T-helper 1 cell treated with Interleukin-12 subunit alpha and Interleukin-12 subunit beta and Interleukin-4 antibody, amounts not matched to agents 30 μg/mL and 1 μg/mL, for 36 hours (primary cell): ENCODE measurements around the gene TRPV4.

ENCODE experiments used
- H3K27ac Mint-ChIP-seq: one replicate; pipeline ENCODE4 v1.8.0; 2021; ENCODE audit warnings: mild to moderate bottlenecking, mixed read lengths
- H3K27me3 Mint-ChIP-seq: one replicate; pipeline ENCODE4 v1.8.0; 2021; ENCODE audit warnings: low read depth, mixed read lengths
- H3K36me3 Mint-ChIP-seq: one replicate; pipeline ENCODE4 v1.8.0; 2021; ENCODE audit warnings: low read depth, mixed read lengths
- H3K4me1 Mint-ChIP-seq: one replicate; pipeline ENCODE4 v1.8.0; 2021; ENCODE audit warnings: low read depth, mixed read lengths
- H3K4me3 Mint-ChIP-seq: one replicate; pipeline ENCODE4 v1.8.0; 2021; ENCODE audit warnings: mild to moderate bottlenecking, moderate library complexity, mixed read lengths
- H3K9me3 Mint-ChIP-seq: one replicate; pipeline ENCODE4 v1.8.0; 2021; ENCODE audit warnings: mixed read lengths

Gene TRPV4

GRCh38 chr12:109842021-109842420 is 8.8 kb upstream of the TRPV4 start:
- no peaks in the 10 kb centered on the region for H3K36me3 Mint-ChIP-seq
- peaks cover 3% of the 10 kb centered on the region for H3K4me1 Mint-ChIP-seq
- H3K27ac Mint-ChIP-seq, result no peak overlapping the region
- H3K4me3 Mint-ChIP-seq, result no peak overlapping the region
- H3K27me3 Mint-ChIP-seq, result peaks cover 7% of the 10 kb centered on the region
- H3K9me3 Mint-ChIP-seq, result no peaks in the 10 kb centered on the region

- H3K4me1 Mint-ChIP-seq, result peaks cover 3% of the 10 kb centered on the region
- H3K27me3 Mint-ChIP-seq, result peaks cover 8% of the 10 kb centered on the region
- H3K4me3 Mint-ChIP-seq, result no peak overlapping the region
- no peaks in the 10 kb centered on the region for H3K36me3 Mint-ChIP-seq
- H3K9me3 Mint-ChIP-seq, result no peaks in the 10 kb centered on the region
- H3K27ac Mint-ChIP-seq, result no peak overlapping the region
Measured at GRCh38 chr12:109841356-109841755, 8.2 kb upstream of the TRPV4 start.

GRCh38 chr12:109840305-109841074 is 7.3 kb upstream of the TRPV4 start:
- Mint-ChIP-seq H3K4me1 (no peaks in the 10 kb centered on the region), H3K27me3 (peaks cover 8% of the 10 kb centered on the region), H3K9me3 (no peaks in the 10 kb centered on the region), H3K27ac (no peak overlapping the region), H3K4me3 (no peak overlapping the region), H3K36me3 (no peaks in the 10 kb centered on the region)

GRCh38 chr12:109839444-109839843 is 6.2 kb upstream of the TRPV4 start:
- Mint-ChIP-seq H3K27ac (no peak overlapping the region), H3K4me3 (no peak overlapping the region), H3K4me1 (no peaks in the 10 kb centered on the region), H3K9me3 (no peaks in the 10 kb centered on the region), H3K27me3 (peaks cover 16% of the 10 kb centered on the region), H3K36me3 (no peaks in the 10 kb centered on the region)

GRCh38 chr12:109836916-109837315 is 3.7 kb upstream of the TRPV4 start:
- H3K4me1 Mint-ChIP-seq, result no peaks in the 10 kb centered on the region
- peaks cover 31% of the 10 kb centered on the region for H3K27me3 Mint-ChIP-seq
- no peak overlapping the region for H3K27ac Mint-ChIP-seq
- H3K9me3 Mint-ChIP-seq, result no peaks in the 10 kb centered on the region
- H3K4me3 Mint-ChIP-seq, result no peak overlapping the region
- no peaks in the 10 kb centered on the region for H3K36me3 Mint-ChIP-seq

- no peaks in the 10 kb centered on the region for H3K4me1 Mint-ChIP-seq
- H3K9me3 Mint-ChIP-seq, result no peaks in the 10 kb centered on the region
- H3K27me3 Mint-ChIP-seq, result peaks cover 41% of the 10 kb centered on the region
- H3K27ac Mint-ChIP-seq, result no peak overlapping the region
- H3K36me3 Mint-ChIP-seq, result no peaks in the 10 kb centered on the region
- H3K4me3 Mint-ChIP-seq, result no peak overlapping the region
Measured at GRCh38 chr12:109835827-109836226, 2.6 kb upstream of the TRPV4 start.

GRCh38 chr12:109832541-109833306 is 474 bp downstream of the TRPV4 start:
- Mint-ChIP-seq H3K4me1 (no peaks in the 10 kb centered on the region), H3K27me3 (peaks cover 39% of the 10 kb centered on the region), H3K4me3 (no peak overlapping the region), H3K9me3 (no peaks in the 10 kb centered on the region), H3K36me3 (no peaks in the 10 kb centered on the region), H3K27ac (no peak overlapping the region)

GRCh38 chr12:109831929-109832328 is 1.3 kb downstream of the TRPV4 start:
- Mint-ChIP-seq H3K27me3 (peaks cover 38% of the 10 kb centered on the region), H3K36me3 (no peaks in the 10 kb centered on the region), H3K27ac (no peak overlapping the region), H3K9me3 (no peaks in the 10 kb centered on the region), H3K4me1 (no peaks in the 10 kb centered on the region), H3K4me3 (no peak overlapping the region)

- Mint-ChIP-seq H3K27me3 (peaks cover 38% of the 10 kb centered on the region), H3K4me3 (no peak overlapping the region), H3K9me3 (no peaks in the 10 kb centered on the region), H3K4me1 (no peaks in the 10 kb centered on the region), H3K36me3 (no peaks in the 10 kb centered on the region), H3K27ac (no peak overlapping the region)
Measured at GRCh38 chr12:109831365-109831764, 1.8 kb downstream of the TRPV4 start.

GRCh38 chr12:109830718-109831117 is 2.5 kb downstream of the TRPV4 start:
- Mint-ChIP-seq H3K27ac (no peak overlapping the region), H3K27me3 (peaks cover 38% of the 10 kb centered on the region), H3K4me3 (no peak overlapping the region), H3K36me3 (no peaks in the 10 kb centered on the region), H3K9me3 (no peaks in the 10 kb centered on the region), H3K4me1 (no peaks in the 10 kb centered on the region)

GRCh38 chr12:109830267-109830666 is 2.9 kb downstream of the TRPV4 start:
- no peaks in the 10 kb centered on the region for H3K9me3 Mint-ChIP-seq
- no peak overlapping the region for H3K4me3 Mint-ChIP-seq
- H3K27ac Mint-ChIP-seq, result no peak overlapping the region
- peaks cover 36% of the 10 kb centered on the region for H3K27me3 Mint-ChIP-seq
- H3K4me1 Mint-ChIP-seq, result no peaks in the 10 kb centered on the region
- no peaks in the 10 kb centered on the region for H3K36me3 Mint-ChIP-seq

- Mint-ChIP-seq H3K9me3 (no peaks in the 10 kb centered on the region), H3K27me3 (peaks cover 32% of the 10 kb centered on the region), H3K4me3 (no peak overlapping the region), H3K36me3 (no peaks in the 10 kb centered on the region), H3K4me1 (no peaks in the 10 kb centered on the region), H3K27ac (no peak overlapping the region)
Measured at GRCh38 chr12:109829667-109830066, 3.5 kb downstream of the TRPV4 start.

- H3K9me3 Mint-ChIP-seq, result no peaks in the 10 kb centered on the region
- H3K27me3 Mint-ChIP-seq, result peaks cover 25% of the 10 kb centered on the region
- H3K4me1 Mint-ChIP-seq, result no peaks in the 10 kb centered on the region
- H3K27ac Mint-ChIP-seq, result no peak overlapping the region
- no peaks in the 10 kb centered on the region for H3K36me3 Mint-ChIP-seq
- H3K4me3 Mint-ChIP-seq, result no peak overlapping the region
Measured at GRCh38 chr12:109828754-109829511, 4.3 kb downstream of the TRPV4 start.

GRCh38 chr12:109827566-109828550 is 5.3 kb downstream of the TRPV4 start:
- Mint-ChIP-seq H3K27ac (no peak overlapping the region), H3K4me1 (no peaks in the 10 kb centered on the region), H3K36me3 (no peaks in the 10 kb centered on the region), H3K4me3 (no peak overlapping the region), H3K9me3 (no peaks in the 10 kb centered on the region), H3K27me3 (peaks cover 18% of the 10 kb centered on the region)
